GF-D8 (cell line): ENCODE results near the gene FHOD3.
"Not testable (repeated sequence)": the region's sequence is repeated elsewhere in the genome, so short reads cannot be mapped to it uniquely, and the experiment has no call there.

ENCODE experiments used
- DNase-seq: peaks from one replicate; lab custom pipeline; 2025; lab: John Stamatoyannopoulos, UW

Gene FHOD3

DNA sequence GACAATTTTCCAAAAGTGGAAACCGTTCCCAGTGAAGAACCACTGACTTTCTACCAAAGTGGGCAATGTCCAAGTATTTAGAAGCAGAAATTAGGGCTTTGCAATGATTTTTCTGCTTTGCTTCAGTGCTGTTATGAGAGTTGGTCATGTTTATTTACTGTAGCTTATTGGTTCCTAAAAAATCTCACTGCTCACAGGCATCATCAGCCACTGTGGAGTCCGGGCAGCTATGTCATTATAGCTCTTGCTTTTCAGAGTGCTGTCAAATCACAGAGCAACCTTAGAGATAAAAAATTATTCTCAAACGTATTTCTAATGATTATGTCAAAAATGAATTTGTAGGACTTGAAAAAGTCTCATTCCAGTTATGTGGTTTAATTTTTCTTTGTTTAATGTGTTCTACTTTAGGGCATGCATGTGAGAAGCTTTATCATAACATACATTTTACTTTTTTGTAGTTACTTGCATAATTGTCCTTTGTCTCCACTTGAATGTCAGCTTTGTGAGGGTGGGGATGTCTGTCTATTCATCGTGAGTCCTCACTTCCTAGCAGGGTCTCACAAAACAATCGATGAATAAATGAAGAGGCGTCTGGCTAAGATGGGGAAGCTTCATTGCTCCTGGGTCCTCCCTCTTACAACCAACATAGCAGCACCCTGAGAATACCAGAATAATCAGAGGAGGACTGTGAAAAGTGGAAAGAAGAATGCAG lies 413.7 kb downstream of the FHOD3 start:
- no peak for DNase-seq

DNA sequence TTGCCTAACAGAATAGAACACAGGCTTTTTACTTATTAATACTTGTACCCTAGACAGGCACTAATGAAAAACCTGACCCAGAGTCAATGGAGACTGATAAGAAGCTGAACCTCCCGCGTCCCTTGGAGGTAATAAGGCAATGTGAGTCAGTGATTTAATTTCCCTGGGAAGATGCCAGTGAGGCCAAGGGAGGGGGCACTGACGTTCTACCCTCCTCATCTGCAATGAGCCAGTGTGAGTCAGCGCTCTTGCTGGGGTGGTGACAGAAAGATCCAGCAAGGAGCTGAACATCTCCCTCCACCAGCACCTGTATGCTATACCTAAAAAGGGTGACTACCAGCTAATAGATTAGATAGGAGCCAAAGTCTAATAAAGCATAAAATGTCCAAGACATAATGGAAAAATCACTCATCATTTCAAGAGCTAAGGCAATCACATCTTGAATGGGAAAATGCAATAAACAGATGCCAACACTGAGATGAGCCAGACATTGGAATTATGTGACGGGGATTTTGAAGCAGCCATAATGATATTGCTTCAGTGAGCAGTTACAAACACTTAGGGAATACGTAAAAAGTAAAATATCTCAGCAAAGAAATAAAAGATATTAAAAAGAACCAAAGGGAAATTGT lies 414.4 kb downstream of the FHOD3 start:
- DNase-seq: no peak

DNA sequence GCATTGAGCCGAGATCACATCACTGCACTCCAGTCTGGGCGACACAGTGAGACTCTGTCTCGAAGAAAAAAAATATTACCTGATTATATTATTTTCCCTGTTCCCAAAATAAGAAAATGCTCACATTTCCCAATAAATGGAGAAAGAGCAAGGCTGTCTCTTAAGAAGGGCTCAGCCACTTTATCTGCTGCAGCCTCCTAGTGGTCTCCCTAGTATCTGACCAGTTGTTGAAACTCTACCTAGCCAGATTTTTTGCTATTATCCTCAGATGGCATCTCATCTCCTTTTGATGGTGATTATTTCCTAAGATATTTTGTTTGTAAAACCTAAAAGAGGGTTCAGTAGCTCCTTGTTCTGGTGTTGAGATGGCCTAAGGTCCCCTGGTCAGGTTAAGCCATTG lies 417.0 kb downstream of the FHOD3 start:
- no peak for DNase-seq

DNA sequence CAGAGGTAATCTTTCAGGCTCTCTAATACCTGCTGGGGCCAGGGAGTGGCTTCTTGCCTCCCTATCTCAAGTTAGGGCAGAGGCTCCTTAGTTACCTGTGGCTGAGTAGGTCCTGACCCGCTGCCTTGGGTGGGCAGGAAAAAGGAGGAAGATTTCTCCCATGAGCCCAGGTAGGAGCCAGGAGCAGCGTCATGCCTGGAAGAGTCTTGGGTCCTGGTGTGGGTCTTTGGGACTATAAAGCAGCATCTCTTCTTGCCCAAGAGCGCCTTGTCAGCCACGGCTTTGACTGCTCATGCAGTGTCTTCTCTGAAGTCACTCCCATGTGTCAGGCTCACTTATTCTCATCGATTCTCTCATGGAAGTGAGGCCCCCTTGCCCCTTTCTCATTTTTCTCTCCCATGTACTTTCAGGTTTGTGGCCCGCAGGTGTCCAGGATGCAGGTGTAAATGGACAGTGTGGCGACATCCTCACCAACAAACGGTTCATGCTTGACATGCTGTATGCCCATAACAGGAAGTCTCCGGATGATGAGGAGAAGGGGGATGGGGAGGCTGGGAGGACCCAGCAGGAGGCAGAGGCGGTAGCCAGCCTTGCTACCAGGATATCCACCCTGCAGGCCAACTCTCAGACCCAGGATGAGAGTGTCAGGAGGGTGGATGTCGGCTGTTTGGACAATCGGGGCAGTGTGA lies 420.1 kb downstream of the FHOD3 start:
- no peak for DNase-seq

DNA sequence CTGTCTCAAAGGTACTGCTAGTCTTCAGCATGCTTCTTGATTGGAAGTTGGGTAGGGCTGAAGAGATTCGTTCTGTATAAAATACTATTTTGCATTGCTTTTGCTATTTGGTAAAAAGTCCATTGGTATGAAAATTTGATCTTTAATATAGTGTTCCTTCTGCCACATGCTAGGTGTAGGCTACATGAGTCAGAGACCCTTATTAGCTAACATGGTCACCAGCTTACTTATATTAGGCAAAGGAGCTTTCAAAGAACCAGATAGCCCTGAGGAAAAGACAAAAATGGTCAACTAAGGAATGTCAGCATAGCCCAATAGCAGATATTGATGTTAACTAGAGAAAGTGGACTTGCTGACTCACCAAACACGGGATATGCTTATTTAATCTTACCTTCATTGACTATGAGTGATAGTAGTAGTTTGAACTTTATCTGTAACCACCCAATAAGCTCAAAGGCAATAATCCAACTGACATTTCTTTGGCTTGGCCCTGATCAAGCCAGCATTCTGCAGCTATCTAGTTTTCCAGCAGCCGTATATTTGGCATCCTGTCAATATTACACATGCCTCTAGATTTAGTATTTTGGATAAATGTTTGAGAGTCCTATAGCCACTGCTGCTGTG lies 421.3 kb downstream of the FHOD3 start:
- no peak for DNase-seq

DNA sequence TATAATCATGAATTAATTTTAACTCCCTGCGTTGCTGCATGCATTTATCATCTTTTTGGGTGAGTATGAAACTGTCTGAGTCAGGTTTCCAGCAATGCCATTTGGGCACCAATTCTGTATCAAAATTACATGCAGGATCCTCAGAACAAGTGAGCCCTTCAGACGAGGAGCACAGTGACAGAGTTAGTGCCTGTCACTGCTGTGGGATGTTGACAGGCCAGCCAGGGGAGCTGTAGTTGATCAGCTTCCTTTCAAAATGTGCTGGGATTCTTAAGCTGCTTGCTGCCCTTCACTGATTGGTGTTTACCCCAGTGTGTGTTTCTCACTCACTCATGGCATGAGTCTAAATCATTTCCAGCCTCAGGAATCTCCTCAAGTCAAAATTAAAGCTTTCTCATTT lies 422.1 kb downstream of the FHOD3 start:
- DNase-seq: no peak

DNA sequence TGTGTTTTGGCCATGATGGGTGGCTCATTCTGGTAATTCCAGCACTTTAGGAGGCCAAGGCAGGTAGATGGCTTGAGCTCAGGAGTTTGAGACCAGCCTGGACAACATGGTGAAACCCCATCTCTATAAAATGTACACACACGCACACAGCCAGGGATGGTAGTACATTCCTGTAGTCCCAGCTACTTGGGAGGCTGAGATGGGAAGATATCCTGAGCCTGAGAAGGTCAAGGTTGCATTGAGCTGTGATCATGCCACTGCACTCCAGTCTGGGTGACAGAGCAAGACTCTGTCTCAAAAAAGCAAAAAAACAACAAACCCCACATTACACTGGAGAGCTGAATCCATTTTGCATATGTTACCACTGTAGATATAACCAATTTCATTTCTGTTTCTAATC lies 423.8 kb downstream of the FHOD3 start:
- not testable (repeated sequence) for DNase-seq

DNA sequence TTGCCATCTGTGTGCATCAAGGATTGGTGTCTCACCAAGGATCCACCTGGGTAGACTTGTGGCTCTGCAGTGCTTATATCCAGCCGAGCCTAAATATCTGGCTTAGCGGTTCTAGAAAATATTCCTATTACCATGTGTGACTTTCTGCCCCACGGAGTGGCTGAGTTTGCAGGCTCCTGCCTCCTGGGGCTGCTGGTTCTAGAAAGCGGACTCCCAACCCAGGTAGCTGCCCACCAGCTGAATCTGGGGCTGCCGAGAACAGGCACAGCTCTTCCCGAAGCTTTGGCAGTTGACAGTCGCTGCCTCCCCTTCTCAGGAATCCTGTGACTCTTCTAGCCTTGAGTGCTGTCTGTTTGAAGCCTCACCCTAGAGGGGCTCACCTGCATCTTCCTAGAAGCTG lies 426.7 kb downstream of the FHOD3 start:
- DNase-seq: no peak

DNA sequence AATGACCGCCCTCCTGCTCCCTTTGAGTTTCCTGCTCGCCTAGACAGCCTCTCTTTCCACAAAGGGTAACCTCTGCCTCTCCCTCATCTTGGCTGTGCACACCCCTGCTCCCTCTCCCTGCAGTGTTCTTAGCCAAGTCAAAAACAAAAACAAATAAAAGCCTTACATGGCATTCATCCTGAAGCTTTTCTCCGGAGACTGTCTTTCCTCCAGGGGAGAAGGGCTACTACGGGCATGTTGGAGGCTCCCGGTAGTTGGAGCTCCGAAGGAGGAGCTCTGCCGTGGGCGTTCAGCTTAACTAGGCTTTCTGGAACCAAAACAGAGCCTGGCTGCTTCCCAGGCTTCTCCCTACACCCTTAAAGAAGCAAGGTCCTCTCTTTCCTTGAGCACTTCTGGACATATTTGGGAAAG lies 427.1 kb downstream of the FHOD3 start:
- DNase-seq: no peak

DNA sequence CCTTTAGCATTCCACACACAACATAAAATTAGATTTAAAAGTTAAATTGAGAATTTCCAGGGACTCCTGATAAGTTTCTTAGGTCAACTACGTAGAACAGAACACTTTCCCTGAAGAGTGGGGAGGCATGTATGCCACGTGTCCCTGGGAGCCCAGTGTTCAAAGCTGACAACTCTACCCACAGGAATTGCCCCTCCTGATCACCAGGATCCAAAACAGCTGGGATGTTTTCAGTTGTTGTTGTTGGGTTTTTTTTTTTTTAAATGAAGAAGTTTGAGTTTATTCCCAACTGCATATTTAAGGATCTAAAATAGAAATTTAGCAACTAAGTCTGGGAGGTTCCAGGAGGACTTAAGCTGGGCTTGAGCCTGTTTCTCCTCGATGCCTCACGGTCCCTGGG lies 430.8 kb downstream of the FHOD3 start:
- DNase-seq: no peak

DNA sequence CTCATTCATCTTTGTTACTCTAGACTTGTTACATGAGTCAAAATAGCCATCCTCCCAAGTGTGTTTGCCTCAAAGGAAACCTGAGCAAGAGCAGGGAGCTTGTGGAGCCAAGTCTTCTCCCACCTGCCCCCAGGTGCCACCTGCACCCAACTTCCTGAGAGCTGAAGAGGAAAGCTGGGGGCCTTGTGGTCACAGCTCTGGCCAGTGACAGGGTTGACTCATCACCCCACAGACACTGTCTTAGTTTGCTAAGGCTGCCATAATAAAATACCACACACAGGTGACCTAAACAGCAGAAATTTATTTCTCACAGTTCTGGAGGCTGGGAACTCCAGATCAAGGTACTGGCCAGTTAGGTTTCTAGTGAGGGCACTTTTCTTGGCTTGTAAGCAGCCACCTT lies 431.7 kb downstream of the FHOD3 start:
- no peak for DNase-seq

DNA sequence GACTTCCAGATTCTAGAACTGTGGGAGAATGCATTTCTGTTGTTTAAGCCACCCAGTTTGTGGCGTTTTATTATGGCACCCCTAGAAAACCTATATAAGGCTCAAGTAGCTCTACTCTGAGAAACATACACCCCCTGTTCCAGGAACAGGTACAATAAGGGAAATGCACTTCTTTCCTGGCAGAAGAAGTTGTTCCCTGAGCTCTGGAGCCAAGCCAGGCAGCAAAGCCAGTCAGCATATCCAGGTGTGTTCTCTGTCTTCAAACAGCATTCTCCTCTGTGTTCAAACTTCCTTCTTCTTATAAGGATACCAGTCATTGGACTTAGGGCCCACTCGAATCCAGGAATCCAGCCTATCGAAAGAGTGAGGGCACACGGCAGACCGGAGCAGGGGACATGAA lies 434.8 kb downstream of the FHOD3 start:
- DNase-seq: no peak

DNA sequence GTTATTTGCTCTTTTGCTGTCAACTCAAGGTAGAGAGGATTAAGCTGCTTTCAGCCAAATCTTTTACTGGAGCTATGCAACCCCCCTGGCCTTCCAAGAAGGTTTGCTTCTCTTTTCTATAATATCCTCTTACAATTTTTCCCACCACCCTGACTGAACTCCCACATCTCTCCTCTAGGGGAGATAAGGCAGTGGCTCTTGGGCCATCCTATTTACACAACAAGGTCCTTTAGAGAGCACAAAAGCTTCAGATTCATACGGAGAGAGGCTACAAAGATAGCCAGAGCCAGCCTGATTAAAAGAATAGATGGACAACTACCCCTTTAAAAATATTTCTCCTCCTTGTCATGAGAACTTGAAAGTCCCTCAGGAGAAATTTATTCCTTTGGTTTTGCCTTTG lies 435.6 kb downstream of the FHOD3 start:
- no peak for DNase-seq

DNA sequence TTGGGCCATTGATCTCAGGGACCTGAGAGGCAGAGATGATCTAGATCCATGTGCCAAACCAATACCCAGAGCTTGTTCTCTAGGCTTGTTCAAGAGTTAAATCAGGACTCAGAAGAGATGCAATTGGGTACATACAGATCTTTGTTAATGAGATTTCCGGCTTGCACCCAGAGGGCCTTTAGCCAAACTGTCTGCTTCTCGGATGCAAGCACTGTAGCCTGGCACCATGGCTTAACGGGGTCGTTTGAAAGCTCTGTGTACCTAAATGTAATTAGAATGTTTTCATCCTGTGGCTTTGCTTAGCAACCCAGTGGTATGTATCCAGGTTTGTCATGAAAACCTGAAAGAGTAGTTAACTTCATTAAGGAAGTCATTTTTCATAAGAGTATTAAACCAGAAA lies 437.1 kb downstream of the FHOD3 start:
- no peak for DNase-seq

DNA sequence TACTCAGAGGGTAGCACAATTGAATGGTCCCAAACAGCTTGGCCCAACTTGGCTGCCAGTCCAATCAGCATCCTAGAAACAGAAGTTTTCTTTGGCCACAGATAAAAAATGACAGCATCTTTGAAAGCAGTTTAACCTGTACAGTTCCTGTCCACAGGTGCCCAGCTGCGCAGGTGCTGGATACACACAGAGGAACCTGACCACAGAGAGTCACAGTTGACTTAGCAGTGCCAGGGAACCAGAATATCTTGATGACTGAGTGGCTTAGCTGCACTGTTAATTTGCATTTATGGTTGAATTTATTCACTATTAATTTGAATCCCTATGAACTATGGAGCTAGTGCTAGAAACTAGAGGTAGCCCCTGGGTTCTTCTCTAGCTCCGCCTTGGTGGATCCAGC lies 437.6 kb downstream of the FHOD3 start:
- no peak for DNase-seq

DNA sequence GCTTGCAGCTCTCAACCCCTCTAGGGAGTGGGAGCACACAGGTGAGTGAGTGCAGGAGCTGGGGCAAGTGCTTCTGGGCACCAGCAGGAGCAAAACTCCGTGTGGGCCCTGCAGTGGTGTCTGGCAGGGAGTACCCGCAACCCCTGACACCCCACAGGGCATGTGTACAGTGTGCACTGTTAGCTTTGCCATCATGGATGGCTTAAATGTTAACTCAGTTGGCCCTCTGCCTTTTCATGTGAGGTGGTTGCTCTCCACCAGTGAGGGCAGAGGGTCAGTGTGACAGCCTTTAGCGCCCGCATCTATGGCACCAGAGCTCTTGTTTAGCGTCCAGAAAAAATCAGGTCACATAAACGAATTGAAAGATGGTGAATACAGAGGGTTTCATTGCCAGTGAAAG lies 438.6 kb downstream of the FHOD3 start:
- no peak for DNase-seq

DNA sequence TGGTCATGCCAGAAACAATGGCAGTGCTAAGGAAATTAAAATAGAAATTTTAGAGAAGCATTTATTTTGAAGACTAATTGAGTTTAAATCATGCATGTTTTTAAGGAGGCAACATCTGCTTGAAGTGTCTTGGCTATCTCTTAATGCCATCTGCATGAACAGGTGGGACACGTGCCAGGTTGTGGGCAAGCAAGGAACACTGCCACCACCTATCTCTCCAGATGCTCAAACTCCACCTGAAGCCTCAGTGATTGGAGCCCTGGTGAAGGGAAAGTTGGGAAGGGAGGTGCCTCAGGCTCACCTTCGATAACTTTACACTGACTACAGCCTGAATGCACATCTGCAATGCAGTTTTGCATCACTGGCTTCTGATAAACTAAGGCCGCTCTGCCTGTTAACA lies 439.8 kb downstream of the FHOD3 start:
- no peak for DNase-seq

DNA sequence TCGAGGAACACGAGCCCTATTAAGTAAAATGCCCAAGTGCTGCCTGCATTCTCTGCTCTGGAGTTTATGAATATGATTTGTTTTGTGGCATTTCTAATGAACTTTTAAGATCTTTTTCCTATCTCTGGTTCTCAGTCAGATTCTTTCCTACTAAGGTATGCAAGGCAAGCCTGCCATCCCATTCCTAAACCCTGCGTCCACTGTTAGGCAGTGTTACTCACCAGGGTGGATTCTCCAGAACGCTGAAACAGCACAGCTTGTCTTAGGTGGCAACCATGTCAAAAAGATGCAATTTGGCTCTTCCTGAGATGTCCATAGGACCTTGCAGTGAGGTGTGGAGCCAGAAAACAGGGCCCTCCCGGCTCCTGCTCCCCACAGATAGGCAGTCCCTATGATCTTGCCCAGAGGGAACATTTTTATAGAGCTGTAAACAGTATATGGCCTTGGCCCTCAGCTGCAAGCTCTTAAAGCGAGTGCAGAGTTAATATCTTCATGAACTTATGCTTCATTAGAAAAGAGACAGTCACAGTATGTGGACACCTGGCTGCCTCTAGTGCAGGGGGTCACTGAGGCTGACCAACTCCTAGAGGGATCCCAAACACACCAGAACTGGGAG lies 446.9 kb downstream of the FHOD3 start:
- no peak for DNase-seq

DNA sequence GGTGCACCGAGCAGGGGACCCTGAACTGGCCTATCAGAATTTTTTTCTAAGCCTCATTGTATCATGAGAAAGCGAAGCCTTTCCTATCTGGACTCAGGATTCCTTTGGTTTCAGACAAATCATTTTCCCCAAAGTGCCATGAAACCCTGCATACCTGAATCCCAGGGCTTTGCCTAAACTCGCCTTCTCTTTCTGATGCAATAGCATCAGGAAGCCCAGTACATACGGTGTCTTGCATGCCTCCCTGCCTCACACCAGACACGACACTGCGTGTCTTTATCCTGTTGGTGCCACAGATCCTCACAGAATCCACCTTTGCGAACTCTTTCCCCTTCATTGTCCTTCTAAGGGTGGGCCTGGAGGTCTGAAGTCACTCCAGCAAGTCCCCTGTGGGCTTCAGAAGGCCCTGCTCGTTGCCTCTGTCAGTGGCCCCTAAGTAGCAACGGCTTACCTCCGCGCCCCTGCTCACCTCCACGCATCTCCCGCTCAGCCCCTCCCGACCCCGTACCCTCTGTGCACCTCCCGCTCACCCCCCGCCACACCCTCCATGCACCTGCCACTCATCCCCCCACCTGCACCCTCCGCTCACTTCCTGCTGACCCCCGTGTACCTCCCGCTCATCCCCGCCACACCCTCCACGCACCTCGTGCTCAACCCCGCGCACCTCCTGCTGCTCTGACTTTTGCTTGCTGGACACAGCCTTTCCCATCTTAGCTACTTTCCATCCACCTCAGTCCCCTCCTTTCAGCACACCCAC lies 447.9 kb downstream of the FHOD3 start:
- no peak for DNase-seq

DNA sequence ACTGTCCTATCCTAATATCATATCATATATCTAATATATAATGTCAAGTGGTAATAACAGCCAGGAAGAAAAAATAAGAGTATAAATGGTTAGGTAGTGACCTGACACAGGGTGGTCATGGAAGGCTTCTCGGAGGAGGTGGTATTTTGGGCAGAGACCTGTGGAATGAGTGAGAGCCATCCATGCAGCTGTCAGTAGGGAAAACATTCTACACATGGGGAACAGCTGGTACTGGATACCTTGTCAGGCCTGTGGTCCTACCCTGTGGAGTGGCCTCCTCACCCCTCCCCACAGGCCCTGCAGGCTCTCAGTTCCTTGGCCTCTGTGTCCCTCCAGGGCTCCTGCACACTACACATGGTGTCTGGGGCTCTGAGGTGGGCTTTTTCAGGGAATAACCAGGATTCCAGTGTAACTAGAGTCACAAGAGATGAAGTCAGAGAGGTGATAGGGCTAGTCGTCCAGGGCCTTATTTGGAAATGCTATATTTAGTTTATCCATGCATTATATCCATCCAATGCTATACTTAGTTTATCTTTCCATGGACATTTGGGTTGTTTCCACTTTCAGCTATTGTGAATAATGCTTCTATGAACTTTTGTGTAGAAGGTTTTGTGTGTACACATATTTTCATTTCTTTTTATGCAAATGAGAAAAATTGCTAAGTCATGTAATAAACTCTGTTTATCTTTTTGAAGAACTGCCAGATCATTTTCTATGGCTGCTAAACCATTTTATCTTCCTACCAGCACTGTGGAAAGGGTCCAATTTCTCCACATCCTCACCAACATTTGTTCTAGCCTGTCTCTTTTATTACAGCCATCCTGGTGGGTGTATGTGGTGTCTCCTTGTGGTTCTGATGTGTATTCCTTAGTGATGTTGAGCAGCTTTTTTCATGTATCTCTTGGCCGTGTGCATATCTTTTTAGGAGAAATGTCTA lies 455.7 kb downstream of the FHOD3 start:
- no peak for DNase-seq

DNA sequence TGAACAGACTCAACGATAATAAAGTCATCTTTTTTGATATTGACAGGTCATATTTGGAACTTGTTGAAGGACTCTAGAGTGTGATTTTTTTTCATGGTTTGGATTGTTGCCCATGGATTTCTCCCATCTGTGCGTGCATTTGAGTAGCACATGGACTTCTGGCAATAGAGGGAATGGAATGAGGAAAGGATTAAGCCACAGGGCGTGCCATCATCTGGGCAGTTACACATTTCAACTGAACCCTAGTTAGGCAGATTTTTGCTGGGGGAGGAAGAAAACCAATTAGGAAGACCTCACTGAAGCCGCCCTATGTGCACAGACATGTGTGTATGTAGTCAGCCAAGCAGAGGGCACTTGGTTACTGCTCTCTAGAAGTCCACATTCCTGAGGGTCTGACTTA lies 458.7 kb downstream of the FHOD3 start:
- no peak for DNase-seq
